SU-DHL-6 (cell line): ENCODE measurements around the gene SLC44A1.

Experiments used
- H2AFZ ChIP-seq: fragments of 200-600 bp; sonication (generic); 2 replicates; pipeline ENCODE4 v1.6.1; 2014; ENCODE audit warnings: low read depth, mild to moderate bottlenecking, moderate library complexity, mixed read lengths, antibody characterized with exemption, low read length; ENCODE audit not compliant: severe bottlenecking
- H3F3A ChIP-seq: fragments of 200-600 bp; shearing (Covaris generic); 2 replicates; pipeline ENCODE4 v1.6.0; 2016; ENCODE audit warnings: antibody characterized with exemption, mild to moderate bottlenecking; ENCODE audit not compliant: insufficient read depth
- H3K27ac ChIP-seq: fragments of 200-600 bp; sonication (generic); 2 replicates; pipeline ENCODE4 v1.5.1; 2016; ENCODE audit warnings: low read depth, mild to moderate bottlenecking, low read length, moderate library complexity, mixed read lengths
- H3K27me3 ChIP-seq: fragments of 200-600 bp; sonication (generic), shearing (Covaris generic); 2 replicates; pipeline ENCODE4 v1.6.0; 2014; ENCODE audit warnings: mild to moderate bottlenecking, low read length
- H3K36me3 ChIP-seq: fragments of 200-600 bp; sonication (generic); 2 replicates; pipeline ENCODE4 v1.6.1; 2014; ENCODE audit warnings: mild to moderate bottlenecking, low read length, mixed read lengths
- H3K4me2 ChIP-seq: fragments of 300-600, 200-600 bp; shearing (Covaris generic), sonication (generic); 2 replicates; pipeline ENCODE4 v1.6.0; 2014; ENCODE audit warnings: low read length, low read depth, mild to moderate bottlenecking; ENCODE audit not compliant: poor library complexity, severe bottlenecking
- H3K4me3 ChIP-seq: fragments of 200-600 bp; sonication (generic); 2 replicates; pipeline ENCODE4 v1.5.1; 2014; ENCODE audit warnings: antibody characterized with exemption, low read length, mild to moderate bottlenecking, mixed read lengths; ENCODE audit not compliant: insufficient read depth, poor library complexity, severe bottlenecking
- H3K79me2 ChIP-seq: fragments of 200-600 bp; sonication (generic); 2 replicates; pipeline ENCODE4 v1.6.1; 2014; ENCODE audit warnings: mild to moderate bottlenecking, low read length, moderate library complexity; ENCODE audit not compliant: insufficient read depth
- H3K9ac ChIP-seq: fragments of 200-600 bp; sonication (generic); 2 replicates; pipeline ENCODE4 v1.7.0; 2014; ENCODE audit warnings: mild to moderate bottlenecking, low read length
- H3K9me2 ChIP-seq: fragments of 200-600 bp; sonication (generic); replicated peaks from 2 replicates; pipeline ENCODE4 v1.6.1; 2014; ENCODE audit warnings: low read length; ENCODE audit not compliant: insufficient read depth
- H3K9me3 ChIP-seq: fragments of 200-600 bp; sonication (generic); 2 replicates; pipeline ENCODE4 v1.6.1; 2014; ENCODE audit warnings: low read length, mixed read lengths; ENCODE audit not compliant: insufficient read depth
- H4K20me1 ChIP-seq: fragments of 200-600 bp; sonication (generic); 2 replicates; pipeline ENCODE4 v1.6.1; 2014; ENCODE audit warnings: low read depth, mild to moderate bottlenecking, antibody characterized with exemption, low read length, moderate library complexity, mixed read lengths
- EZH2phosphoT487 ChIP-seq: fragments of 200-600 bp; sonication (generic), shearing (Covaris generic); conservative IDR thresholded peaks from 2 replicates; pipeline ENCODE4 v1.6.1; 2018; ENCODE audit warnings: mild to moderate bottlenecking, antibody characterized with exemption, low read length, moderate library complexity, mixed read lengths
- TF ChIP-seq, protein P1 (sequence below): fragments of 200-600 bp; sonication (generic); IDR thresholded peaks from one replicate; pipeline ENCODE4 v1.5.1; 2017; ENCODE audit warnings: antibody characterized with exemption, mild to moderate bottlenecking, low read length, moderate library complexity; ENCODE audit not compliant: insufficient read depth, poor library complexity, severe bottlenecking

Gene SLC44A1

DNA sequence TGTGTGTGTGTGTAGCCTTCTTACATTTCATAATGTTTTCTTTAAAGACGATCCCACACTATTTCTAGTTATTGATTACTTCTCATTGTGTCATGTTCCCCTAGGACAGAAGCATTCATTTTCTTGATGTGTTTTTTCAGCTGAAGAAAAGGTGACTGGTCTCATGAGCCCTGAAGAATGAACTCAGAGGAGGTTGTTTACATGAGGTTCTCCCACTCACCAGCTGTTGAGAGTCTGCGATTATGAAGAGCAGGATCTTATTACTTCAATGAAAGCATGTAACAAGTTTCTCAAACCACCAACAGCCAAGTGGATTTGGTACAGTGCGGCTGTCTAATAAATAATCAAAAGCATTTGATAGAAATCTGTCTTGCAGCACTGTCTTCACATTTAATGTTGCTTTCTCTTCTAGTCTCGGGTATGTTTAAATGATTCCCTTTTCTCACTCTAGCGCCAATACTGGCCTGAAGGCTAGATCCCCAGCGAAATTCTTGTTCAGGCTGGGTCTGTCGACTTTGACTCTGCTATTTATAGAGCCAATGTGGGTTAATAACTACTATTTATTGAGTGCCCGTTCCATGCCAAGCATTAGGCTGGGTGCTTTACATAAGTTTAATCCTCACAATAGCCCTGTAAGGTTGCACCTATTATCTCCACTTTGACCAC, 193.8 kb downstream of the SLC44A1 start:
- H2AFZ ChIP-seq = no peak overlapping the region
- H3K27ac ChIP-seq = no peak overlapping the region
- H3K4me2 ChIP-seq = no peak overlapping the region
- no peak for TF ChIP-seq EZH2phosphoT487
- TF ChIP-seq, protein P1, sequence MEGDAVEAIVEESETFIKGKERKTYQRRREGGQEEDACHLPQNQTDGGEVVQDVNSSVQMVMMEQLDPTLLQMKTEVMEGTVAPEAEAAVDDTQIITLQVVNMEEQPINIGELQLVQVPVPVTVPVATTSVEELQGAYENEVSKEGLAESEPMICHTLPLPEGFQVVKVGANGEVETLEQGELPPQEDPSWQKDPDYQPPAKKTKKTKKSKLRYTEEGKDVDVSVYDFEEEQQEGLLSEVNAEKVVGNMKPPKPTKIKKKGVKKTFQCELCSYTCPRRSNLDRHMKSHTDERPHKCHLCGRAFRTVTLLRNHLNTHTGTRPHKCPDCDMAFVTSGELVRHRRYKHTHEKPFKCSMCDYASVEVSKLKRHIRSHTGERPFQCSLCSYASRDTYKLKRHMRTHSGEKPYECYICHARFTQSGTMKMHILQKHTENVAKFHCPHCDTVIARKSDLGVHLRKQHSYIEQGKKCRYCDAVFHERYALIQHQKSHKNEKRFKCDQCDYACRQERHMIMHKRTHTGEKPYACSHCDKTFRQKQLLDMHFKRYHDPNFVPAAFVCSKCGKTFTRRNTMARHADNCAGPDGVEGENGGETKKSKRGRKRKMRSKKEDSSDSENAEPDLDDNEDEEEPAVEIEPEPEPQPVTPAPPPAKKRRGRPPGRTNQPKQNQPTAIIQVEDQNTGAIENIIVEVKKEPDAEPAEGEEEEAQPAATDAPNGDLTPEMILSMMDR = no peak
- H3K9ac ChIP-seq = no peak overlapping the region
- H3K9me2 ChIP-seq = no peaks in the 10 kb centered on the region
- H3K4me3 ChIP-seq = no peak overlapping the region
- no peaks in the 10 kb centered on the region for H3K9me3 ChIP-seq
- H3K79me2 ChIP-seq = no peaks in the 10 kb centered on the region
- no peaks in the 10 kb centered on the region for H3K27me3 ChIP-seq
- no peaks in the 10 kb centered on the region for H3F3A ChIP-seq
- no peaks in the 10 kb centered on the region for H4K20me1 ChIP-seq
- H3K36me3 ChIP-seq = no peaks in the 10 kb centered on the region

DNA sequence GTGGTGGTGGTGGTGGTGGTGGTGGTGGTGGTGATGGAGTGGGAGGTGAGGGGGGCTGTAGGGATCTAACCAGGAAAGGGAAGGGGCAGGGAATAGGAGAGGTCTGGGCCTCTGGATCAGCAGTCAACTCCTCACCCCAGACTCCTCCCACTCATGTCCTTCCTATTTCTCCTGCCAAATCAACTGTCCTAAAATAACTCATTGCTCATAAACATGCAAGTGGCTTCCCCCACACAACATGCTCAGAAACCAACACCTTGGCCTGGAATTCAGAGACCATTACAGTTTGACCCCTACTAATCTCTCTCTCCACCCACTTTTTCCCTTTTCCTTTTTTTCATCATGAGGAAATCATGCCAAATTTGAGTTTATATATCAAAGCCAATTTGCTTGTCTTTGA, 195.0 kb downstream of the SLC44A1 start:
- Histone ChIP-seq H3K9me3 (no peaks in the 10 kb centered on the region), H3K79me2 (no peaks in the 10 kb centered on the region), H3K36me3 (no peaks in the 10 kb centered on the region), H3F3A (no peaks in the 10 kb centered on the region), H3K9ac (no peak overlapping the region), H3K27me3 (no peaks in the 10 kb centered on the region), H2AFZ (no peak overlapping the region), H3K4me2 (no peak overlapping the region), H3K4me3 (no peak overlapping the region), H3K27ac (no peak overlapping the region), H4K20me1 (no peaks in the 10 kb centered on the region), H3K9me2 (no peaks in the 10 kb centered on the region)
- no peak for TF ChIP-seq EZH2phosphoT487
- TF ChIP-seq, protein P1 = no peak

DNA sequence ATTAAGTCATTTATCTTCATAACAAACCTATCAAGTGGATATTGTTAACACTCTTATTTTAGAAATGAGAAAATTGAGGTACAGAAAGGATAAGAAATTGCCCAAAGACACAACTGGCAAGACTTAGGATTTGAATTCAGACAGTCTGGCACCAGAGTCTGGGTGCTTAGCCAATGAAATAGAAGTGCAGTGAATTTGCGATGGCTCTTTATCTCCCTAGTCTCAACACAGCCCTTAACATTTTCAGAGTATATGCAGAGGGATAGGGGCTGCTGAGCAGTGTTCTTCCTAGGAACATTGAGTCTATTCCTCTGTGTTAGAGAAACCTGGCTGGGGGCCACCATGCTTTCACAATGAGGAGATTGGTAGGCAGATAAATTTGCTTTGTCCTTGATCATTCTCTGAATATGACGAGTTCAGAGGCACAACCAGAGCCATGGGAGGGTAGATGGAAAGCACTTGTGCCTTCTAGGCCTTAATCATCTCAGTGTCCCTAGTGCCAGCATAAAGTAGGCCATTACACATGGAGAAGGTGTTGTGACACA, 197.2 kb downstream of the SLC44A1 start:
- H2AFZ ChIP-seq = no peak overlapping the region
- H3K4me3 ChIP-seq = no peak overlapping the region
- H3K36me3 ChIP-seq = no peaks in the 10 kb centered on the region
- H3K9ac ChIP-seq = no peak overlapping the region
- no peaks in the 10 kb centered on the region for H4K20me1 ChIP-seq
- H3K79me2 ChIP-seq = no peaks in the 10 kb centered on the region
- H3K9me2 ChIP-seq = no peaks in the 10 kb centered on the region
- TF ChIP-seq, protein P1 = no peak
- TF ChIP-seq EZH2phosphoT487 = no peak
- no peaks in the 10 kb centered on the region for H3F3A ChIP-seq
- no peaks in the 10 kb centered on the region for H3K9me3 ChIP-seq
- no peaks in the 10 kb centered on the region for H3K27me3 ChIP-seq
- no peak overlapping the region for H3K27ac ChIP-seq
- no peak overlapping the region for H3K4me2 ChIP-seq
